Osteoblast (primary cell): ENCODE data around the gene GFI1. TPM values are rescaled to one million over a fixed set of nuclear protein-coding genes. Genes with fewer than 3 reads are reported as not detected.

Experiments
- DNase-seq: peaks from one replicate; pipeline ENCODE4 v3.0.0; 2011; ENCODE audit warnings: low spot score, mixed read lengths; ENCODE audit not compliant: insufficient read length; ENCODE audit errors: missing footprints
- H2AFZ ChIP-seq: 2 replicates; pipeline ENCODE4 v1.6.0; 2011; ENCODE audit warnings: mild to moderate bottlenecking, low read length
- H3K27ac ChIP-seq: 2 replicates; pipeline ENCODE4 v1.5.1; 2011; ENCODE audit warnings: mild to moderate bottlenecking, low read depth, low read length, moderate library complexity
- H3K27me3 ChIP-seq: 2 replicates; pipeline ENCODE4 v1.6.0; 2012; ENCODE audit warnings: mild to moderate bottlenecking, control low read depth, inconsistent platforms, low read length, moderate library complexity; ENCODE audit not compliant: insufficient read depth
- H3K36me3 ChIP-seq: 2 replicates; pipeline ENCODE4 v1.5.1; 2011; ENCODE audit warnings: mild to moderate bottlenecking, low read length, control low read depth, moderate library complexity; ENCODE audit not compliant: insufficient read depth
- H3K4me1 ChIP-seq: 2 replicates; pipeline ENCODE4 v1.5.1; 2011; ENCODE audit warnings: mild to moderate bottlenecking, low read length, control low read depth, moderate library complexity; ENCODE audit not compliant: insufficient read depth
- H3K4me2 ChIP-seq: 2 replicates; pipeline ENCODE4 v1.6.0; 2011; ENCODE audit warnings: mild to moderate bottlenecking, low read length; ENCODE audit not compliant: insufficient read depth
- H3K4me3 ChIP-seq: fragments of 200-600 bp; sonication (generic); 3 replicates; pipeline ENCODE4 v1.5.1; 2012; ENCODE audit warnings: mild to moderate bottlenecking, low read length, inconsistent platforms; ENCODE audit not compliant: insufficient read depth
- H3K79me2 ChIP-seq: 2 replicates; pipeline ENCODE4 v1.6.0; 2012; ENCODE audit warnings: mild to moderate bottlenecking, low read length, control low read depth, inconsistent platforms; ENCODE audit not compliant: insufficient read depth
- H3K9me3 ChIP-seq: 2 replicates; pipeline ENCODE4 v1.5.1; 2011; ENCODE audit warnings: low read depth, low read length, control low read depth
- H4K20me1 ChIP-seq: 2 replicates; pipeline ENCODE4 v1.6.0; 2012; ENCODE audit warnings: mild to moderate bottlenecking, low read length, control low read depth; ENCODE audit not compliant: insufficient read depth
- total RNA-seq: library from RNA; depleted of rRNA; stranded (reverse); fragments of >200 nt; gene quantifications from 2 replicates; pipeline ENCODE4 v1.2.3, GENCODE V29; 2012
- TF ChIP-seq, protein P1 (sequence below): IDR thresholded peaks from 2 replicates; pipeline ENCODE4 v1.5.1; 2011; ENCODE audit warnings: mild to moderate bottlenecking, low read depth, low read length, moderate library complexity; ENCODE audit errors: extremely low read depth

The GFI1 gene
- total RNA-seq, 1 donor = not detected

DNA sequence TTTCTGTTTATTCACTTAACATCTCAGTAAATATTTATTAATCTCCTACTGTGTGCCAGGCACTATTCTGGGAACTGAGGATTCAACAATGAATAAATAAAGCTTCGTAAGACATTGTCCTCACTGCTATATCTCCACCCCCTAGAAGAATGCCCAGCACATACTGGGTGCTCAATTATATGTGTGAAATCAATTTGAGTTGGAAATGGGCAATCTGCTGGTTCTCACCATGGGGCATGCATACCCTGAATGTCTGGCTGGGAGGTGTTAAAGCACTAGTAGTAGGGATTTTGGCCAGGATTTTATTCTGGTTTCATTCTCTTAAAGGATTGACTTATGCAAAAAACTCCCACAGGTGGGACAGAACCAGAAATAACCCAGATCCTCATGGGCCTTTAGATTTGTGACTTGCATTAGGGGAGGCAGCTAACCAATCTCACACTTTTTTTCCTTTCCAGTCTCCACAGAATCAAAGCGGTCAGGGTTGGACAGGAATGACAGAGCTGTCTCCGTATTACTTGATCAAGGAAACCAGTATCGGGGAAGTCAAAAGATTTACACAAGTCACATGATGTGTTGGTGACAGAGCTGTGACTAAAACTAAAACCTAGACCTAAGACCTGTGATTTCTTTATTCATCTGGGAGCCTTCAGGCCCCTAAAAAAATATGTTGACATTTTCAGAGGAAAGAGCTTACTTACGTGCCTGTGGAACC is 12.8 kb downstream of the GFI1 start:
- Histone ChIP-seq H3K4me2 (no peak overlapping the region), H2AFZ (no peak overlapping the region), H3K27me3 (peaks cover 59% of the 10 kb centered on the region), H4K20me1 (no peaks in the 10 kb centered on the region), H3K27ac (no peak overlapping the region), H3K4me1 (no peaks in the 10 kb centered on the region), H3K9me3 (no peaks in the 10 kb centered on the region), H3K4me3 (no peak overlapping the region), H3K36me3 (no peaks in the 10 kb centered on the region), H3K79me2 (no peaks in the 10 kb centered on the region)
- TF ChIP-seq, protein P1, sequence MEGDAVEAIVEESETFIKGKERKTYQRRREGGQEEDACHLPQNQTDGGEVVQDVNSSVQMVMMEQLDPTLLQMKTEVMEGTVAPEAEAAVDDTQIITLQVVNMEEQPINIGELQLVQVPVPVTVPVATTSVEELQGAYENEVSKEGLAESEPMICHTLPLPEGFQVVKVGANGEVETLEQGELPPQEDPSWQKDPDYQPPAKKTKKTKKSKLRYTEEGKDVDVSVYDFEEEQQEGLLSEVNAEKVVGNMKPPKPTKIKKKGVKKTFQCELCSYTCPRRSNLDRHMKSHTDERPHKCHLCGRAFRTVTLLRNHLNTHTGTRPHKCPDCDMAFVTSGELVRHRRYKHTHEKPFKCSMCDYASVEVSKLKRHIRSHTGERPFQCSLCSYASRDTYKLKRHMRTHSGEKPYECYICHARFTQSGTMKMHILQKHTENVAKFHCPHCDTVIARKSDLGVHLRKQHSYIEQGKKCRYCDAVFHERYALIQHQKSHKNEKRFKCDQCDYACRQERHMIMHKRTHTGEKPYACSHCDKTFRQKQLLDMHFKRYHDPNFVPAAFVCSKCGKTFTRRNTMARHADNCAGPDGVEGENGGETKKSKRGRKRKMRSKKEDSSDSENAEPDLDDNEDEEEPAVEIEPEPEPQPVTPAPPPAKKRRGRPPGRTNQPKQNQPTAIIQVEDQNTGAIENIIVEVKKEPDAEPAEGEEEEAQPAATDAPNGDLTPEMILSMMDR = no peak
- DNase-seq = no peak

DNA sequence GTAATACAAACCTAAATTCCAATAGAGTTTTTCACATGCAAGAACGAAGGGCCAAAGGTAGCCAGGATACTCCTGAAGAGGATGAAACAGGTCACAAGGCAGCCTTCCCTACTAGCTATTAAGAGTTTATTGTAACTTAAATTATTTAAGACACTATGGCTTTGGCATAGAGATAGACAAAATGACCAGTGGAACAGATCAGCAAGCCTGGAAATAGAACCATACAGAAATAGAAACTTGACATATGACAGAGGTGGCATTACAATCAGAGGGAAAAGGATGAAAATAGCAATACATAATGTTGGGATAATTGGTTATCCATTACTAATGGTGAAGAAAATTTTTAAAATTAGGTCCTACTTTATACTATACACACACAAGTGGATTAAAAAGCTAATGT is 16.5 kb downstream of the GFI1 start:
- no peak for DNase-seq
- no peak overlapping the region for H3K4me3 ChIP-seq

GRCh38 chr1:92466683-92467352 is 19.9 kb downstream of the GFI1 start:
- Histone ChIP-seq H3K4me2 (no peak overlapping the region), H3K27ac (no peak overlapping the region), H3K79me2 (no peaks in the 10 kb centered on the region), H3K9me3 (no peaks in the 10 kb centered on the region), H2AFZ (no peak overlapping the region), H3K4me1 (no peaks in the 10 kb centered on the region), H3K36me3 (no peaks in the 10 kb centered on the region), H3K4me3 (no peak overlapping the region), H3K27me3 (no peaks in the 10 kb centered on the region), H4K20me1 (no peaks in the 10 kb centered on the region)
- no peak for DNase-seq
- TF ChIP-seq, protein P1 = no peak

More for the DNA sequence above, 16.5 kb downstream of the GFI1 start:
- no peaks in the 10 kb centered on the region for H3K4me1 ChIP-seq
- H3K9me3 ChIP-seq = no peaks in the 10 kb centered on the region
- TF ChIP-seq, protein P1 = no peak
- no peak overlapping the region for H3K27ac ChIP-seq
- no peaks in the 10 kb centered on the region for H3K36me3 ChIP-seq
- H3K4me2 ChIP-seq = no peak overlapping the region
- no peaks in the 10 kb centered on the region for H4K20me1 ChIP-seq
- no peak overlapping the region for H2AFZ ChIP-seq
- H3K27me3 ChIP-seq = peaks cover 25% of the 10 kb centered on the region
- no peaks in the 10 kb centered on the region for H3K79me2 ChIP-seq

DNA sequence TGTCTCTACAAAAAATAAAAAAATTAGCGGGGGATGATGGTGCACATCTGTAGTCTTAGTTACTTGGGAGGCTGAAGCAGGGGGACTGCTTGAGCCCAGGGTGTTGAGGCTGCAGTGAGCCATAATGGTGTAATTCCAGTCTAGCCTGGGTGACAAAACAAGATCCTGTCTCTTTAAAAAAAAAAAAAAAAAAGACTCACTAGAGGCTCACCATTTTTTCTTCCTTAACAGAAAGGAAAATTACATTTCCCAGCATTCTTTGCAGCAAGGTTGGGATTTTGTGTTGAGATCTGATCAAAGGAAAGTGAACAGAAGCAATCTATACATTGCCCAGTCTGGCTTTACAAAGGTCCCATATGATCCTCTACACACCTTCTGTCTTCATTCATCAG is 21.5 kb downstream of the GFI1 start:
- peaks cover 2% of the 10 kb centered on the region for H3K27me3 ChIP-seq
- H3K9me3 ChIP-seq = no peaks in the 10 kb centered on the region
- no peak for DNase-seq
- no peak overlapping the region for H3K4me3 ChIP-seq
- no peak overlapping the region for H3K27ac ChIP-seq
- no peaks in the 10 kb centered on the region for H3K79me2 ChIP-seq
- H3K36me3 ChIP-seq = no peaks in the 10 kb centered on the region
- no peaks in the 10 kb centered on the region for H3K4me1 ChIP-seq
- no peaks in the 10 kb centered on the region for H4K20me1 ChIP-seq
- TF ChIP-seq, protein P1 = no peak
- H3K4me2 ChIP-seq = no peak overlapping the region
- no peak overlapping the region for H2AFZ ChIP-seq
